HuH-7 (cell line): ENCODE measurements around the gene NCAPD2.

Experiments
- DNase-seq: peaks from one replicate; pipeline ENCODE4 v3.0.0; 2011; ENCODE audit warnings: low spot score

The NCAPD2 gene

GRCh38 chr12:6573001-6573400 is 79.1 kb downstream of the NCAPD2 start:
- no peak for DNase-seq

- DNase-seq = no peak
Observed at GRCh38 chr12:6574576-6575295, 80.8 kb downstream of the NCAPD2 start.

- DNase-seq = no peak
Observed at GRCh38 chr12:6575648-6576047, 81.7 kb downstream of the NCAPD2 start.
